A549 treated with RU486 at 1 μM for 4 hours (cell line): ENCODE measurements around the gene CSRNP2. TPM values are rescaled to one million over a fixed set of nuclear protein-coding genes. Genes with fewer than 3 reads are reported as not detected.

Experiments used
- total RNA-seq: library from RNA; stranded (reverse); fragments of 200-300 nt; extraction: Qiagen RNA extraction; gene quantifications from 5 replicates; pipeline ENCODE4 v1.2.3, GENCODE V29; 2022; ENCODE audit warnings: low read depth

CSRNP2 gene, protein sequence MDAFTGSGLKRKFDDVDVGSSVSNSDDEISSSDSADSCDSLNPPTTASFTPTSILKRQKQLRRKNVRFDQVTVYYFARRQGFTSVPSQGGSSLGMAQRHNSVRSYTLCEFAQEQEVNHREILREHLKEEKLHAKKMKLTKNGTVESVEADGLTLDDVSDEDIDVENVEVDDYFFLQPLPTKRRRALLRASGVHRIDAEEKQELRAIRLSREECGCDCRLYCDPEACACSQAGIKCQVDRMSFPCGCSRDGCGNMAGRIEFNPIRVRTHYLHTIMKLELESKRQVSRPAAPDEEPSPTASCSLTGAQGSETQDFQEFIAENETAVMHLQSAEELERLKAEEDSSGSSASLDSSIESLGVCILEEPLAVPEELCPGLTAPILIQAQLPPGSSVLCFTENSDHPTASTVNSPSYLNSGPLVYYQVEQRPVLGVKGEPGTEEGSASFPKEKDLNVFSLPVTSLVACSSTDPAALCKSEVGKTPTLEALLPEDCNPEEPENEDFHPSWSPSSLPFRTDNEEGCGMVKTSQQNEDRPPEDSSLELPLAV
- total RNA-seq, result 8.7 to 14.0 TPM (median 13.4 TPM) in 5 replicates

DNA sequence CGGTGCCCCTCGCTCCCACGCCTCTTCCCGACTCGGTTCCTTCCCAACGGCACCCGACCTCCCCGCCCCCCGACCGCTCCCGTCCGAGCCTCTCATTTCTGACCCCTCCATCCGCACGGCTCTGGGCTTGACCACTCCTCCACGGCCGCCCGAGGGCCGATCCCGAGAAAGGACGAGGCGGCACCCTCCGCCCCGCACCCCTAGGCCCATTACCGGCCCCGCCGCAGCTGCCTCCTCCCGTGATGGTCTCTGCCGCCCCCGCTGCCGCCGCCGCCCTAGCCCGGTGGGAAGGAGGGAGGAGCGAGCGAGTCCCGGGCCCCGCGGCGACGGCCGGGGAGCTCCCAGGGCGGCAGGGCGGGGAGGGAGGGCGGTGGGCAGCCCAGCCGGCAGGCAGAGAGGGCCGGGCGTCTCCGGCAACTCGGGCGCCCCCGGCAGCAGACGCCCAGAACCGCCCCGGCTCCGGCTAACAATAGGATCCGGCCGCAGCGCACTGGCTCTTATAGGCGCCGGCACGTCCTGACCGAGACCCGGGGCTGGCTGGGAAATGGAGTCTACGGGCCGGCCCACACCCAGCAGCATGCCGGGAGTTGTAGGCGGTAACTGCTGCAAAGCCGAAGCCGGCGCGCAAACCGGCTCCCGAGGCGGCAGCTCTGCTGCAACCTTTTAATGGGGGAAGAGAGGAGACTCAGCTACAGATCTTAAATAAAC is at the start of gene CSRNP2:
CSRNP2 (minus strand) TSS at position 471 of the 708 bp plus-strand sequence. CDS start 7,035 bp downstream, outside the sequence.

DNA sequence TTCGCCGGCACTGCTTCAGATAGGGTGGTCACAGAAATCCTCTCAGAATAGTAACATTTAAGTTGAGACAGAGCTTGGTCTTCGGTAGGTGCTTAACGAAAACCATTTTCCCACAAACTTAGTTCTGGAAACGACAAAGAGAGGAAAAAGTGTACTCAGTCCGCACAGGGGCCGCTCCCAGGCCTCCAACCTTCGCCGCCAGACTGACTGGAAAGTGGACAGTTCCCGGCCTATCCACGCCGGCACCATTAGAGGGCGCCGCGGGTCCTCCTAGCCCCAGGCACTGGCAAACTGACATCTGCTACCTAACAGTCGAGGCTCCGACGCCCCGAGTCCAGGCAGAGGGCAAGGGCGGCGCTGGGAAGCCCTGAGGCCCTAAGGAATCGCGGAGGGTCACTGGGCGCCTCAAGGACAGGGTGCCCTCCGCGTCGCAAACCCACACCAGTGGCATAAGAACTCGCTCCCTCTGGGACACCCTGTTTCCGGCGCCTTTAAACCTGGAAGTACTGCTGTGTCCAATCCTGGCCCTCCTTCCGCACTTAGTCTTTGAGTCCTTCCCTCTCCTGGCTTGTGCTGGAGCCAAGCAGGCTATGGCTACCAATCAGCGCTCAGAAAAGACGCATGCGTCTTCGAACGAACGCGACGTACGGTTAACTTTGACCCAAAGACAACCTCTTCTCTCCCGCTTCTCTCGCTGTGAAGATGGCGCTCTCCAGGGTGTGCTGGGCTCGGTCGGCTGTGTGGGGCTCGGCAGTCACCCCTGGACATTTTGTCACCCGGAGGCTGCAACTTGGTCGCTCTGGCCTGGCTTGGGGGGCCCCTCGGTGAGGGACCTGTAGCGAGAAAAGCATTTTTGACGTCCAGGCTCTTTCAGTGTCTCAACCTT is 35.5 kb downstream of the CSRNP2 start, which contains the start of gene LETMD1:
LETMD1 (plus strand) TSS at position 673 of the 886 bp plus-strand sequence; CDS start at position 703, 30 bp downstream.

DNA sequence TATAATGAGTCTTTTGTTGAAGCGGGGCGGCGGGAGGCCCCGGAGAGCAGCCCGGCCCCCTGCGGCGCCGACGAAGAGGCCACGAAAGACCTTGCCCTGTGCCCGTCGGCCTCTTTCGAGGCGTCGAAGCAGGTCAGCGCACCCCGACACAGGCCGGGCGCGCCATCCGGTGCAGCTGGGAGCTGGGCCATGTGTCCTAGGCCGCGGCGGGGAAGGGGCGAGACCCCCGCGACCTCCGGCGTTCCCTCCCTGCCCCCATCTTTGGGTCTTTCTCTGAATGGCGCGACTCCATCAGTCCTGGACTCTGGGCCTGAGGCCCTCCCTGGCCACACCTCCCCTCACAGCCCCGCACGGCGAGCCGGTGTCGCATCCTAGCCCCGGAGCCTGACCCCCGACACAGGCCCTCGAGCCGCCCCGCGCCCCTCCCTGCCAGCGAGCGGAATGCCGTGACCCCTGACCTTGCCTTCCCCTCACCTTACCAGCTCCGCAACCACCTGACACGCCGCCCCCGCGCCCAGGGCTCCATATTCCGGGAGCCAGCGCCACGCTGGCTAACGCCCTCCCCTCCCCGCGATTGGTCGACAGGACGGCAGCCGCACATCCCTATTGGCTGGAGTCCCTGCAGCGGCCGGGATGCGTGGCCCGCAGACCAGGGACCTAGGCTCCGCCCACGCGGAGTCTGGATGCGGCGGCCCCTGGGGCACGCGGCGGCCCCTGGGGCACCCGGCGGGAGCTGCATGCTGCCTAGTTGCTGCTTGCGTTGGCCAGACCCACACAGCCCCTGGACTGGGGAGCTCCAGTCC is 57.4 kb downstream of the CSRNP2 start, which contains the start of gene SLC11A2:
SLC11A2 (minus strand) TSS at position 549 of the 803 bp plus-strand sequence. CDS start 15,656 bp downstream, outside the sequence.

Other genes with a start within 250 kb of the CSRNP2 start
- not detected in 5 replicates for gene TMPRSS12, start 240.7 kb downstream of the CSRNP2 start, total RNA-seq
- gene HIGD1C, start 131.1 kb downstream of the CSRNP2 start, total RNA-seq, result not detected in 5 replicates
- 17.0 to 24.0 TPM (median 22.8 TPM) in 5 replicates for gene SLC11A2, start 57.2 kb downstream of the CSRNP2 start, total RNA-seq
- 19.8 to 27.4 TPM (median 25.4 TPM) in 5 replicates for gene LETMD1, start 35.3 kb downstream of the CSRNP2 start, total RNA-seq
- gene TFCP2, start 89.5 kb upstream of the CSRNP2 start, total RNA-seq, result 19.5 to 21.8 TPM (median 20.0 TPM) in 5 replicates
- gene POU6F1, start 134.5 kb upstream of the CSRNP2 start, total RNA-seq, result 1.1 to 2.5 TPM (median 1.1 TPM) in 5 replicates
- gene DAZAP2, start 155.2 kb upstream of the CSRNP2 start, total RNA-seq, result 321 to 367 TPM (median 346 TPM) in 5 replicates
- 22.2 to 27.7 TPM (median 24.5 TPM) in 5 replicates for gene SMAGP, start 186.8 kb upstream of the CSRNP2 start, total RNA-seq
- 0.12 to 0.21 TPM (median 0.15 TPM) in 4 of 5 replicates, not detected in the other for gene BIN2, start 240.6 kb upstream of the CSRNP2 start, total RNA-seq